Skeletal muscle cell (primary cell): ENCODE measurements around the gene AGAP1.

Experiments
- DNase-seq: peaks from one replicate; pipeline ENCODE4 v3.0.0-alpha.2; 2010; ENCODE audit warnings: low read depth
- H3K4me3 ChIP-seq: 2 replicates; pipeline ENCODE4 v1.5.1; 2011; ENCODE audit warnings: low read depth, mild to moderate bottlenecking, control low read depth, low read length, moderate library complexity

Gene AGAP1

GRCh38 chr2:235542733-235543127, 48.9 kb downstream of the AGAP1 start:
- DNase-seq = no peak
- H3K4me3 ChIP-seq = no peak overlapping the region

- no peak overlapping the region for H3K4me3 ChIP-seq
- DNase-seq = no peak
Measured at GRCh38 chr2:235543128-235543750, 49.4 kb downstream of the AGAP1 start.

- no peak overlapping the region for H3K4me3 ChIP-seq
- no peak for DNase-seq
Measured at GRCh38 chr2:235543851-235544688, 50.2 kb downstream of the AGAP1 start.

DNA sequence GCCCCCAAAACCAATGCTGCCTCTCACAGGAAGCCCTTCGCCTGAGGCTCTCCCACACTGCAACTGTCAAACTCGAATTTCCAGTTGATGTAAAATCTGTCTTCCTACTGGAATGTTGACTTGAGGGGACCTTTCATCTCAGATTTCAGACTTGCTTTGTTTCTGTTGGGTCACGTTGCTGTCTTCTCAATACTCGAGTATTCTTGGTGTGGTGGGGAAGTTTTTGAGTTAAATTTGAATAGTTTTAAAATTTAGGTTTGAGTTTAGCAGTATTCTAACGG, 50.8 kb downstream of the AGAP1 start:
- no peak for DNase-seq
- H3K4me3 ChIP-seq = no peak overlapping the region

- H3K4me3 ChIP-seq = no peak overlapping the region
- DNase-seq = no peak
Measured at GRCh38 chr2:235545339-235546150, 51.7 kb downstream of the AGAP1 start.

GRCh38 chr2:235546151-235546435, 52.2 kb downstream of the AGAP1 start:
- no peak for DNase-seq
- no peak overlapping the region for H3K4me3 ChIP-seq

GRCh38 chr2:235546436-235546835, 52.6 kb downstream of the AGAP1 start:
- DNase-seq = no peak
- H3K4me3 ChIP-seq = no peak overlapping the region

- no peak for DNase-seq
- no peak overlapping the region for H3K4me3 ChIP-seq
Measured at GRCh38 chr2:235549735-235550377, 56.0 kb downstream of the AGAP1 start.

DNA sequence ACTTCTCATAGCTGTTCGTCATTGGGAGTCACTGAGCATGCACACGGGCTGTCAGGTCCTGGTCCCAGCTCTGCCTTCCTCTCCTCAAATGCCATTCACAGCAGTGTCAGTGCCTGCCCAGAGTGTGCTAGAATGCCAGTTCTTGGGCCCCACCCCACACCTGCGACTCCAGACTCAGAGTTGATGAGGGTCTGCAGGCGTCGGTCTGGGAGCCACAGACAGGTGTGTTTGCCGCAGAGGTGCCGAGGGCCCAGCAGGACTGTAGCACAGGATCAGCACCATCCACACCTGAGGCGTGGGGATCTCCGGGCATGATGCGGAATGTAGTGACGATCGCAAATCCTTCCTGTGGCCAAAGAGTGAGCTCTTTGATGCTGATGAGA, 56.5 kb downstream of the AGAP1 start:
- no peak overlapping the region for H3K4me3 ChIP-seq
- no peak for DNase-seq

DNA sequence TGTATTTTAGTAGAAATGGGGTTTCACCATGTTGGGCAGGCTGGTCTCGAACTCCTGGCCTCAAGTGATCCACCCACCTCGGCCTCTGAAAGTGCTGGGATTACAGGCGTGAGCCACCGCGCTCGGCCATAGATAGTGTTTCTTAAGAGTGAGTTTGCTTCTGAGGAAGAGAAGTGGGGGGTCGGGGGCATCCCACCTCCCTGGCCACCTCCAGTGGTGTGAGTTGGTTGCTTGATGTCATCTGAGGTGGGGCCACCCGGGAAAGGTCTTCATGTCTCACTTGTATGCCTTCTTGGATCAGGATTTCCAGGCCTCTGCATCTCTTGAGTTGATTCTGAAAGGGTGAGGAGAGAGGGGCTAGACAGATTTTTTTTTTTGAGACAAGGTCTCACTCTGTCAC, 57.1 kb downstream of the AGAP1 start:
- DNase-seq = no peak
- H3K4me3 ChIP-seq = no peak overlapping the region

- H3K4me3 ChIP-seq = no peak overlapping the region
- no peak for DNase-seq
Measured at GRCh38 chr2:235551965-235552364, 58.1 kb downstream of the AGAP1 start.

GRCh38 chr2:235552671-235553070, 58.8 kb downstream of the AGAP1 start:
- no peak overlapping the region for H3K4me3 ChIP-seq
- no peak for DNase-seq

DNA sequence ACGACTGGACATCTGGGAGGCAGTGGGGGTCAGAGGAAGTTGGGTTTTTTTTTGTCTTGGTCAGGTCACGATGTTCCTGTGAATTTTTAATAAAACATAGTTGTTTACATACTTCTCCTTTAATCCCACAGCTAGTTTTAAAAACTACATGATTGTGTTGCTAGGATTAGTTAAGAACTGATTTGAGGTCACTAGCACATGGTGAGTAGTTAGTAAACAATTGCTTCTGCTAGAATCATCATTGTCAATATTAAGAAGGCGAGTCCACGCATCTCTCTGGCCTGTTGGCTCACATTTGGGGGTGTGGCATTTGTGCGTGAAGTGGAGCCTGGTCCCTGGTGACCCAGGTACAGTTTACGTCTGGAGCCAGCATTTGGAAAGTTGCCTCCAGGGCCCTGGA, 59.4 kb downstream of the AGAP1 start:
- H3K4me3 ChIP-seq = no peak overlapping the region
- DNase-seq = no peak

GRCh38 chr2:235553696-235554100, 59.9 kb downstream of the AGAP1 start:
- no peak for DNase-seq
- H3K4me3 ChIP-seq = no peak overlapping the region

DNA sequence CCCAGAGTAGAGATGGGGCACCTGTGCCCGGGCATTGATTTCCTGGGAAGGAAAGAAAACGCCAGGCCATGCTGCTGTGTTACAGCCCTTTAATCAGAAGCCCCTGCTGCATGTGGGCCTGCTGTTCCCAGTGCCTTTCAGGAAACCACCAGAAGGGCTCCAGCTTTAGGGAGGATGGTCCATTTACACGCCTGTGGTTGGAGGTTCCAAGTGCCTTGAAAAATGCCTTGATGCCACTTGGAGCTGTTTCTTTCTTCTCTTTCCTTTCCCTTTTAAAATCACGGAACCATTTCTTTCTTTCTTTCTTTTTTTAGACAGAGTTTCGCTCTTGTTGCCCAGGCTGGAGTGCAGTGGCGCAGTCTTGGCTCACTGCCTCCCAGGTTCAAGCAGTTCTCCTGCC, 60.5 kb downstream of the AGAP1 start:
- DNase-seq = no peak
- no peak overlapping the region for H3K4me3 ChIP-seq

DNA sequence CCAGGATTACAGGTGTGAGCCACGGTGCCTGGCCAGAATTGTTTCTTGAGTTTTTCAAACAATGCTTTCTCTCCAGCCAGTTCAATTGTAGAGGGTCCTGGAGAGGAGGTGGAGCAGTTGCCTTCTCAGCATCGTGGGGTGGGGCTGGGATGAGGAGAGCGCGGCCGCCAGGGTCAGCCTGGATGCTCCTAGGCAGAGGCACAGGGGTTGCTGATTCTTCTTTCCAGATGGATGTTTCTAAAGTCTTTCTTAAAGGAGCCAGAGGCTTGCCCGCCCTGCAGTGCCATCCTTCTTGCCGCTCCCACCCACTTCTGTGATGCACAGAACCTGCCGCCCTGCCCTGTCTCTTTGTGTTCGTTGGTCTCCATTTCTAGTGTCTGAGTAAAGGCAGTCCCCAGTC, 61.1 kb downstream of the AGAP1 start:
- DNase-seq = no peak

DNA sequence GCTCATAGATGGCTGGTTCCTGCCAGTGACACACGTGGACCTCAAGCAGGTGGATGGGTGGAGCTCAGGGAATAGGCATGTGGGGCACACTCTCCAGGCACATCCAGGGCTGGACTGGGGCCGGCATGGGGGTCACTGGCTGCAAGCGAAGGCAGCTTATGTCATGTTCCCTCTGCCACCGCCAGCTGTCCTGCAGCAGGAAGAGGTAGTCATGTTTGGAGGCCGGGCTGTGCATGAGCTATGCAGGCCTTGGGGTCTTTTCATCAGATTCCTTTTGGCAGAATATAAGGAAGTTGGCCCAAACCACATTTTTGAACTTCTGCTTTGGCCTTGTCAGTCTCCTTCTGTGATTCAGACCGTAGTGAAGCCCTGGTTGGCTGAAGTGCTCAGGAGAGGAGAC, 61.5 kb downstream of the AGAP1 start:
- no peak overlapping the region for H3K4me3 ChIP-seq
- DNase-seq = no peak

More for the DNA sequence above, 61.1 kb downstream of the AGAP1 start:
- H3K4me3 ChIP-seq = no peak overlapping the region

DNA sequence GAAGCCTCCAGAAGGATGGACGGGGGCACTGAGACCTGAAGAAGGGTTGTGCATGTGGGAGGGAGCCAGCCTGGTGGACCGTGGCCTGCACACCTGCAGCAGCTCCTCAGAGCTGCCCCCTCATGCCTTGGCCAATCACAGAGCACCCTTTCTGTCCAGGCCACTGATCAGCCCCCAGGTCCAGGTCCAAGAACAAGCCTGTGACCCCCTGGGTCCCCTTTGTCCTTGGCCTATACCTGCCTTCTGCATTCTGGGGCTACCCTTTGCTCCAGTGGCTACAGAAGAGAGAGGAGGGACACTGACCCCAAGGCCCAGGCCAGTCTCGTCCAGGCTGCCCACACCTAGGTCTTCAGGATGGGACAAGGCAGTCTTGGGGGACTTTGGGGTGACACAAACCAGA, 62.2 kb downstream of the AGAP1 start:
- no peak overlapping the region for H3K4me3 ChIP-seq
- no peak for DNase-seq

DNA sequence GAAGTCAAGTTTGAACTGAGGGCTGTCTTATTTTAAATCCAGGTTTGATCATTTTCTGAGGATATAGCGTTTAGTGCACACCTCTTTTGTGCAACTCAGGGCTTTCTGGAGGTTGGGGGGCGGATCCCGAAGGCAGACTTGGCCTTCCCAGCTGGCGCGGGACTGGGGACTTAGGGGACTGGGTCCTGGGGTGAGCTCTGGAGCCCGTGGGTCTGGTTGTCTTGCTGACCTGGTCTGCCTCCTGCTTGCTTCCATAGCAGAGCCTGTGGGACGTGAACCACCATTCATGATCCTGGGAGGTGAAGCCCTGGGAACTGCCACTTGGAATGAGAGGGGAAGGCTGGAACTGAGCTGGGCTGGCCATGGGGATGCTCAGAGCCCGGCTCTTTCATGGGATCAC, 63.1 kb downstream of the AGAP1 start:
- DNase-seq = no peak

DNA sequence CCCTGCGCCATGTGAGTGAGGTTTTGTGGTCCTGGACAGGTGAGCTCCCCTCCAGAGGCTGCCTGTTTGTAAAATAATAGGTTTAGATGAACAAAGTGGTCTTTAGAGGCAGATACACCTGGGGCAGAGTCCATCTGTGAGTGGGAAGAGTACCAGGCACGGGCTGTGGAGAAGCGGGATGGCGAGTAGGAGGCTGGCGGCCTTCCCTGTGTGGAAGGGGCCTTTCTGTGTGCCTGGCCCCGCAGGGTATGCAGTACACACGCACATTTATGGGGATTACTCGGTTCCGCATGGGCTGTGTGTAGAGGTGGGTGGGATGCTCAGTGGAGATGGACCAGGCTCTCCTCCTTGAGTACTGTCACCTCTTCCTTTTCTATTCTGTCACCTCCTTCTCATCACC, 64.1 kb downstream of the AGAP1 start:
- DNase-seq = no peak
- H3K4me3 ChIP-seq = no peak overlapping the region

More for the DNA sequence above, 63.1 kb downstream of the AGAP1 start:
- no peak overlapping the region for H3K4me3 ChIP-seq
